Neuronal stem cell (in vitro differentiated cells): ENCODE results near the gene NLRP6.
"Not testable (repeated sequence)": the region's sequence is repeated elsewhere in the genome, so short reads cannot be mapped to it uniquely, and the experiment has no call there.

ENCODE experiments used
- DNase-seq: peaks from one replicate; pipeline ENCODE4 v3.0.0-alpha.2; 2013; ENCODE audit warnings: low spot score
- H2AFZ ChIP-seq: one replicate; pipeline ENCODE4 v1.6.1; 2013; ENCODE audit warnings: mild to moderate bottlenecking, low read length, inconsistent platforms
- H2AK5ac ChIP-seq: 2 replicates; pipeline ENCODE4 v1.6.1; 2013; ENCODE audit warnings: low read depth, mild to moderate bottlenecking, inconsistent platforms, low read length, moderate library complexity, mixed read lengths
- H2BK120ac ChIP-seq: 2 replicates; pipeline ENCODE4 v1.6.1; 2013; ENCODE audit warnings: low read depth, mild to moderate bottlenecking, inconsistent platforms, low read length, moderate library complexity, mixed read lengths
- H2BK12ac ChIP-seq: one replicate; pipeline ENCODE4 v1.6.1; 2013; ENCODE audit warnings: low read length, inconsistent platforms
- H2BK15ac ChIP-seq: 2 replicates; pipeline ENCODE4 v1.6.1; 2013; ENCODE audit warnings: mild to moderate bottlenecking, low read length, inconsistent platforms, mixed read lengths
- H2BK5ac ChIP-seq: one replicate; pipeline ENCODE4 v1.6.1; 2013; ENCODE audit warnings: inconsistent platforms, mild to moderate bottlenecking, low read length, moderate library complexity
- H3K14ac ChIP-seq: one replicate; pipeline ENCODE4 v1.6.1; 2013; ENCODE audit warnings: low read length, inconsistent platforms
- H3K18ac ChIP-seq: 2 replicates; pipeline ENCODE4 v1.6.1; 2013; ENCODE audit warnings: low read length, inconsistent platforms
- H3K23ac ChIP-seq: 2 replicates; pipeline ENCODE4 v1.6.1; 2013; ENCODE audit warnings: low read depth, mild to moderate bottlenecking, mixed read lengths, low read length, inconsistent platforms; ENCODE audit not compliant: poor library complexity
- H3K27ac ChIP-seq: replicated peaks from 3 replicates; pipeline ENCODE4 v1.5.1; 2013; ENCODE audit warnings: low read length, inconsistent platforms
- H3K27me3 ChIP-seq, 3 experiments: 2 replicates each; pipeline ENCODE4 v1.6.1; 2013; ENCODE audit warnings: low read length in 3 of 3, mild to moderate bottlenecking in 2 of 3, inconsistent platforms in 1 of 3, low read depth in 1 of 3, mixed read lengths in 1 of 3, moderate library complexity in 1 of 3; ENCODE audit not compliant: control insufficient read depth in 3 of 3, insufficient read depth in 3 of 3
- H3K36me3 ChIP-seq, 2 donors: replicated peaks in 1 of 2; 2 replicates each; pipeline ENCODE4 v1.6.1; 2013; ENCODE audit warnings: low read length in 2 of 2; ENCODE audit not compliant: control insufficient read depth in 2 of 2, insufficient read depth in 2 of 2
- H3K4ac ChIP-seq: 2 replicates; pipeline ENCODE4 v1.6.1; 2013; ENCODE audit warnings: inconsistent platforms, mild to moderate bottlenecking, low read length, moderate library complexity
- H3K4me1 ChIP-seq, 2 donors: 1 replicate in 1 of 2; 2 replicates in 1 of 2; pipeline ENCODE4 v1.6.1; 2013; ENCODE audit warnings: low read length in 2 of 2, low read depth in 1 of 2; ENCODE audit not compliant: control insufficient read depth in 2 of 2, insufficient read depth in 1 of 2
- H3K4me2 ChIP-seq: one replicate; pipeline ENCODE4 v1.6.1; 2013; ENCODE audit warnings: mild to moderate bottlenecking, low read length, inconsistent platforms; ENCODE audit not compliant: insufficient read depth, poor library complexity, severe bottlenecking
- H3K4me3 ChIP-seq, 2 donors: 2 replicates each; pipeline ENCODE4 v1.5.1; 2013; ENCODE audit warnings: low read length in 2 of 2, mild to moderate bottlenecking in 2 of 2, inconsistent platforms in 1 of 2, moderate library complexity in 1 of 2
- H3K79me1 ChIP-seq: one replicate; pipeline ENCODE4 v1.6.1; 2013; ENCODE audit warnings: low read depth, mild to moderate bottlenecking, inconsistent platforms, low read length, moderate library complexity
- H3K9ac ChIP-seq: one replicate; pipeline ENCODE4 v1.6.1; 2013; ENCODE audit warnings: mild to moderate bottlenecking, low read depth, low read length, inconsistent platforms; ENCODE audit not compliant: poor library complexity
- H3K9me3 ChIP-seq, 2 donors: replicated peaks in 1 of 2; 2 replicates each; pipeline versions ENCODE3 to v1.6.1; 2013; ENCODE audit warnings: low read length in 2 of 2, mild to moderate bottlenecking in 2 of 2, inconsistent platforms in 1 of 2, low read depth in 1 of 2, mixed read lengths in 1 of 2, moderate library complexity in 1 of 2; ENCODE audit not compliant: control insufficient read depth in 2 of 2, insufficient read depth in 1 of 2
- H4K8ac ChIP-seq: one replicate; pipeline ENCODE4 v1.6.1; 2013; ENCODE audit warnings: low read depth, mild to moderate bottlenecking, inconsistent platforms, low read length, moderate library complexity
- H4K91ac ChIP-seq: one replicate; pipeline ENCODE4 v1.6.1; 2013; ENCODE audit warnings: low read length, low read depth, mild to moderate bottlenecking, inconsistent platforms; ENCODE audit not compliant: poor library complexity
- WGBS, 2 donors: extraction: QIAGEN DNeasy Blood & Tissue Kit; methylation state at CpG; one replicate each; pipeline ENCODE4 v1.1.7; 2013; ENCODE audit warnings: missing lambda C conversion rate in 2 of 2, mixed read lengths in 1 of 2; ENCODE audit not compliant: insufficient read length in 2 of 2, insufficient replicate concordance in 1 of 2; ENCODE audit errors: extremely low coverage in 2 of 2; 5-methylcytosine and 5-hydroxymethylcytosine counted together

NLRP6 gene

GRCh38 chr11:315516-315994 is 37.3 kb downstream of the NLRP6 start:
- Histone ChIP-seq H3K27ac (no peak overlapping the region), H3K18ac (peak overlapping the region; percentile 95)

GRCh38 chr11:316031-316701 is 38.0 kb downstream of the NLRP6 start:
- peak overlapping the region; percentile 99 for H2AK5ac ChIP-seq

More at GRCh38 chr11:315516-315994, 37.3 kb downstream of the NLRP6 start:
- Histone ChIP-seq H2BK15ac (peak overlapping the region; percentile 32), H2AFZ (no peak overlapping the region), H4K91ac (no peak overlapping the region), H3K79me1 (peaks cover 2% of the 10 kb centered on the region), H3K4me2 (peak overlapping the region; percentile 54), H3K36me3 (peaks cover 0 to 32% of the 10 kb centered on the region in 2 donors), H3K4me1 (peaks cover 35 to 41% of the 10 kb centered on the region in 2 donors), H3K14ac (peak overlapping the region; percentile 71), H3K4me3 (peak overlapping the region in 1 of 2 donors; percentile 76), H2AK5ac (peak overlapping the region; percentile 99), H3K9ac (no peak overlapping the region), H3K9me3 (no peaks in the 10 kb centered on the region), H2BK5ac (peak overlapping the region; percentile 62), H3K27me3 (peaks cover 0 to 24% (median 0%) of the 10 kb centered on the region in 3 experiments), H2BK120ac (no peak overlapping the region), H3K4ac (peak overlapping the region; percentile 89), H3K23ac (peak overlapping the region; percentile 97), H2BK12ac (peak overlapping the region; percentile 0), H4K8ac (no peak overlapping the region)
- no peak for DNase-seq
- no CpG with 5 or more reads among the region's 32 CpGs for WGBS, 2 donors

GRCh38 chr11:316891-317301 is 38.7 kb downstream of the NLRP6 start:
- Histone ChIP-seq H3K36me3 (peaks cover 0 to 32% of the 10 kb centered on the region in 2 donors), H3K4ac (no peak overlapping the region), H3K4me3 (peak overlapping the region in 1 of 2 donors; percentile 76), H3K14ac (no peak overlapping the region), H3K27me3 (peaks cover 0 to 24% (median 0%) of the 10 kb centered on the region in 3 experiments), H3K18ac (no peak overlapping the region), H2BK5ac (no peak overlapping the region), H3K4me2 (no peak overlapping the region), H3K79me1 (no peaks in the 10 kb centered on the region), H2BK15ac (no peak overlapping the region), H4K91ac (no peak overlapping the region), H3K23ac (no peak overlapping the region), H4K8ac (no peak overlapping the region), H2BK12ac (no peak overlapping the region), H2AK5ac (peak overlapping the region; percentile 99), H2AFZ (no peak overlapping the region), H3K9me3 (no peaks in the 10 kb centered on the region), H3K27ac (no peak overlapping the region), H3K4me1 (peaks cover 33 to 41% of the 10 kb centered on the region in 2 donors), H2BK120ac (no peak overlapping the region), H3K9ac (no peak overlapping the region)
- DNase-seq, result no peak
- no CpG with 5 or more reads among the region's 7 CpGs for WGBS, 2 donors

More at GRCh38 chr11:316031-316701, 38.0 kb downstream of the NLRP6 start:
- Histone ChIP-seq H3K9ac (no peak overlapping the region), H3K79me1 (peaks cover 2% of the 10 kb centered on the region), H2BK120ac (no peak overlapping the region), H4K91ac (no peak overlapping the region), H2BK5ac (peak overlapping the region; percentile 62), H2AFZ (no peak overlapping the region), H3K18ac (peak overlapping the region; percentile 95), H3K36me3 (peaks cover 0 to 32% of the 10 kb centered on the region in 2 donors), H3K9me3 (no peaks in the 10 kb centered on the region), H3K4me1 (peaks cover 35 to 44% of the 10 kb centered on the region in 2 donors), H2BK15ac (peak overlapping the region; percentile 32), H4K8ac (no peak overlapping the region), H3K23ac (peak overlapping the region; percentile 97), H3K4me3 (peak overlapping the region; percentile 52 to 76), H3K4me2 (peak overlapping the region; percentile 33), H3K27me3 (peaks cover 0 to 24% (median 0%) of the 10 kb centered on the region in 3 experiments), H3K27ac (no peak overlapping the region), H3K14ac (peak overlapping the region; percentile 71), H2BK12ac (peak overlapping the region; percentile 84), H3K4ac (peak overlapping the region; percentile 89)
- no CpG with 5 or more reads among the region's 64 CpGs for WGBS, 2 donors
- no peak for DNase-seq

- no CpG with 5 or more reads among the region's 30 CpGs for WGBS, 2 donors
- not testable (repeated sequence) for H2BK120ac ChIP-seq, DNase-seq, H3K18ac ChIP-seq, H2AK5ac ChIP-seq, H2BK15ac ChIP-seq, H4K8ac ChIP-seq, H3K79me1 ChIP-seq, H4K91ac ChIP-seq, H3K14ac ChIP-seq, H3K27ac ChIP-seq, H3K9me3 ChIP-seq, H2AFZ ChIP-seq, H3K23ac ChIP-seq, H3K4ac ChIP-seq, H2BK5ac ChIP-seq, H3K4me2 ChIP-seq, H2BK12ac ChIP-seq, H3K9ac ChIP-seq
- peak overlapping the region in 1 of 2 donors; percentile 11 for H3K4me3 ChIP-seq
- H3K27me3 ChIP-seq, result peaks cover 0 to 24% (median 0%) of the 10 kb centered on the region in 3 experiments
- H3K4me1 ChIP-seq, result peaks cover 29 to 32% of the 10 kb centered on the region in 2 donors
- peaks cover 0 to 32% of the 10 kb centered on the region in 2 donors for H3K36me3 ChIP-seq
These were observed 39.6 kb downstream of the NLRP6 start for GRCh38 chr11:317668-318404.
